Large intestine (tissue), 3 donors: ENCODE results near the gene NPHP3. TPM values are rescaled to one million over a fixed set of nuclear protein-coding genes. Genes with fewer than 3 reads are reported as not detected.

Experiments used
- DNase-seq, 2 donors: peaks; one replicate each; pipeline versions ENCODE4 v3.0.0 to v3.0.0-alpha.2; 2013
- H3K27ac ChIP-seq: one replicate; pipeline ENCODE4 v1.5.1; 2013; ENCODE audit warnings: low read length
- H3K27me3 ChIP-seq: 2 replicates; pipeline ENCODE4 v1.6.1; 2013; ENCODE audit warnings: low read length; ENCODE audit not compliant: control insufficient read depth, insufficient read depth
- H3K36me3 ChIP-seq: 2 replicates; pipeline ENCODE4 v1.6.1; 2013; ENCODE audit warnings: low read length; ENCODE audit not compliant: control insufficient read depth, insufficient read depth
- H3K4me1 ChIP-seq: one replicate; pipeline ENCODE4 v1.6.1; 2013; ENCODE audit warnings: low read length; ENCODE audit not compliant: control insufficient read depth, insufficient read depth
- H3K4me3 ChIP-seq: one replicate; pipeline ENCODE4 v1.5.1; 2013; ENCODE audit warnings: low read length
- H3K9me3 ChIP-seq: one replicate; pipeline ENCODE4 v1.6.1; 2013; ENCODE audit warnings: mild to moderate bottlenecking, low read depth, low read length, moderate library complexity; ENCODE audit not compliant: control insufficient read depth
- WGBS: methylation state at CpG from one replicate; pipeline ENCODE4 v1.1.5; 2013; ENCODE audit warnings: low lambda C conversion rate; ENCODE audit not compliant: insufficient coverage; 5-methylcytosine and 5-hydroxymethylcytosine counted together
- polyA plus RNA-seq: library from polyadenylated mRNA; unstranded; fragments of 120-200 nt; gene quantifications from one replicate; pipeline ENCODE4 v1.2.1, GENCODE V29; 2013

Gene NPHP3
- polyA plus RNA-seq, 1 donor, result 34.1 TPM

DNA sequence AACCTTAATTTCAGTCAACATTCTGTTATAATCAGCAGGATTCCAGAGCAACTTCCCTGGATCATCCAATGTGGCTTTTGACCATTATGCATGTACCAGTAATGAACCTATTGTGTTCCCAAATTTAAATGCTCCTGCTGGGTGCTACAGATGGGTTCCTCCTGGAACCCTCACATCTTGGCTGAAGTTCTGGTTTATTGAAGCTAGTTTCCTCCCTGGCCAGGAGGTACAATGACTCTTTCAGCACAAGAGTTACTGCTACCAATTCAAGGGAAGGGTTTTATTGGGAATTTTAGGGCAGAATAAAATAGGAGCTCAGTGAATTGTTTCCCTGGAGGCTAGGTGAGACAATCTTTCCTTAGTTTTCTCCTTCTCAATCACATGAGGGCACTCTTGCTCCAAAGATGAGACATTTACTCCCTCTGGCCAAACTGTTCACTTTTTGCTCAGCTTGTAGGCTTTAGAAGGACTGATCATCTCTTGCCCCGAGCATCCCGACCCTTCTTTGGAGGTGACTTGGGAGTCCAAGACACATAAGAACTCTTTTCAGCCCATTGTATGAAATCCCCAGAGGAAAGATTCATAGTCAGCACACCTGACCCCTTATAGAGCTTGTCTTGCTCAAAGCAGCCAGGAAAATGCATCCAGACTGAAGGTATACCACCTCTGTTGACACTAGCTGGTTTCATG lies 8.8 kb upstream of the NPHP3 start:
- H3K27me3 ChIP-seq, result peaks cover 9% of the 10 kb centered on the region
- no peak for DNase-seq
- no CpG with 5 or more reads among the region's 2 CpGs for whole genome bisulfite sequencing
- no peaks in the 10 kb centered on the region for H3K9me3 ChIP-seq
- no peak overlapping the region for H3K27ac ChIP-seq
- H3K4me1 ChIP-seq, result no peaks in the 10 kb centered on the region
- H3K36me3 ChIP-seq, result no peaks in the 10 kb centered on the region
- H3K4me3 ChIP-seq, result no peak overlapping the region

DNA sequence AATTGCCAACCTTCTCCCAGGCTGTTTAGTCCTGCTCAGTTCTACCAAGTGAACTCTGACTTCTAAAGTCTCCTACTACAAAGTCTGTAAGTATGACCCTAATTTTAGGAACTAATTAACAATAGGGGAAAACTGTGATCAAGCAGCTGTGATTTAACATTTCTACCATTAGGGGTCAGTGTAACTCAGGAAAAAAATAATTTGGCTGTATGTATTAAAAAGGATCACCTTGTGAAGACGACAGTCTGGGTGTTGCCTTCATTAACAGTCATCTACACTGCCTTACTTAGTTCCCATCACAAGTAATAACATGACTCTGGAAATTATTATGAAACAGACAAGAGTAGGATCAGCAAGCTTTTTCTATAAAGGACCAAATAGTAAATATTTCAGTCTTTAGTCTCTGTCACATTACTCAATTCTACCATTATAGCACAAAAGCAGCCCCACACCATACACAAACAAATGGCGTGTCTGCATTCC lies 4.2 kb upstream of the NPHP3 start:
- Histone ChIP-seq H3K4me3 (no peak overlapping the region), H3K36me3 (no peaks in the 10 kb centered on the region), H3K4me1 (no peaks in the 10 kb centered on the region), H3K9me3 (peaks cover 2% of the 10 kb centered on the region), H3K27ac (no peak overlapping the region), H3K27me3 (peaks cover 6% of the 10 kb centered on the region)
- 0% methylated on average over 1 of the region's 2 CpGs for WGBS
- DNase-seq, result peak in 1 of 2 donors; percentile 25

DNA sequence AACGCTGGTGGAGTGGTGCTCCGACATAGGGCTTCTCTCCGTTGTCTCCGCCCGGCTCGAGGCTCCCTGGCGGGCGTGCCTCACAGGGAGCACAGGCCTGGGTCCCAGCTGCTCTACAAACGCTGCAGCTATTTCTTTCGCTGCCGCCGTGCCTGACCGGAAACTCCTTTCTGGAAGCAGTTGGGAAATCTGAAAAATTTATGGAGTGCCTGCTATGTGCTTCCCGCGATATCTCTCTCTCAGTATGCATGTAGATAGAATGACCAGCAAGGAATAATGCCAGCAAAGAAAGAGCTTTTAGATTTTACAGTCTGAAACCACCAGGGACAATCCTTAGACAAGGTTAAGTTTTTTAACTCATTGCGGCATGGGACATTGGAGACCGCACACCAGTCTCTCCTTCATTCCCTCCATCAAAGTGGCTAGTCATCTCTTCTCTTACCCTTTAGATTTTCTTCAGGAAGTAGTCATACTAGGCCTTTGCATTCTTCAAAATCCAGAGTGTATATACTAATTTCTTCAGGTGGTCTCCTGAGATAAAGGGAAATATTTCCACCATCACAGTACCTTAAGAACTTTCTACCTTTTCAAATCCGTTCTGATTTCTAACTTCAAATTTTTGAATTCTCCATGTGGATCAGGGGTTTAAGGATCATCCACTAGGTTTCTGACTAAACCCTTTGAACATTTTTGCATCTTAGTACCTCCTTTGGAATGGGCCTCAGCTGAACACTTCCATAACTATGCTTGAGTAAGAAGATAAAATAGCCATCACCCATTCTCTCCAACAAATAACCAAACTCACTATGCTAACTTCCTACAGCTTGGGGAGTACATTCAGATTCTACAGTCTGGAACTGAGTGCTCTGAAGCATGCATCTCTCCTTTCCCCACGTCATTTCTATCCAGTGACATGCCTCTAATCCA lies 1.1 kb upstream of the NPHP3 start:
- Histone ChIP-seq H3K27me3 (no peaks in the 10 kb centered on the region), H3K27ac (peak overlapping the region; percentile 84), H3K9me3 (peaks cover 2% of the 10 kb centered on the region), H3K4me1 (no peaks in the 10 kb centered on the region), H3K4me3 (peak overlapping the region; percentile 69), H3K36me3 (peaks cover 5% of the 10 kb centered on the region)
- DNase-seq, result no peak
- WGBS, result 65% methylated on average over 2 of the region's 19 CpGs

DNA sequence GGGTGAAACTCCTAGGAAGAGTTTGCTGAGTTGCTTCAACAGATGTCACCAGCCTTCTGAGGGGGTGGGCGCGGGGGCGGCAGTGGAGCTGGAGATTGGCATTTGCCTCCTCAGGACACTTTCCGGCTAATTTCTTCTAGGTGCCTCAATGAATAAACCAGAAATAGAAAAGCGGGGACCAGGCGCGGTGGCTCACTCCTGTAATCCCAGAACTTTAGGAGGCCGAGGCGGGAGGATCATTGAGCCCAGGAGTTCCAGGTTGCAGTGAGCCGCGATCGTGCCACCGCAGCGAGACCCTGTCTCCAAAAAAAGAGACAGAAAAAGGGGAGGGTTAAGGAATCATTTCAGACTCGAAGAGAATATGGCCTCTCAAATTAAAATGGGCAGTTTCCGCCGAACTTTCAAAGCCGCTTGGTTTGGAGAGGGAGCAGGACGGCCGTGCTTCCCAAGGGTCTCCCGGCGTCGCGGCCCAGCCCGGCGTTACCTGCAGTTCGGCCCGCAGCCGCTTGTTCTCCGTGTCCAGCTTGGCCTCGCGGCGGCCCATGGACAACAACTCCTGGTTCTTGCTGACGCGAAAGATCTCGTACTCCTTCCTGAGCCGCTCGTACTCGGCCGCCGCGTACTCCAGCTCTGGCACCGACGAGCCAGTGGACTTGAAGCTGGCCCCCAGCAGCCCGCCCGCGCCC lies 587 bp downstream of the NPHP3 start:
- Histone ChIP-seq H3K36me3 (peaks cover 10% of the 10 kb centered on the region), H3K27ac (peak overlapping the region; percentile 85), H3K4me1 (no peaks in the 10 kb centered on the region), H3K9me3 (peaks cover 2% of the 10 kb centered on the region), H3K27me3 (no peaks in the 10 kb centered on the region), H3K4me3 (peak overlapping the region; percentile 84)
- peak in 1 of 2 donors; percentile 31 for DNase-seq
- WGBS, result 0% methylated on average over 5 of the region's 47 CpGs

DNA sequence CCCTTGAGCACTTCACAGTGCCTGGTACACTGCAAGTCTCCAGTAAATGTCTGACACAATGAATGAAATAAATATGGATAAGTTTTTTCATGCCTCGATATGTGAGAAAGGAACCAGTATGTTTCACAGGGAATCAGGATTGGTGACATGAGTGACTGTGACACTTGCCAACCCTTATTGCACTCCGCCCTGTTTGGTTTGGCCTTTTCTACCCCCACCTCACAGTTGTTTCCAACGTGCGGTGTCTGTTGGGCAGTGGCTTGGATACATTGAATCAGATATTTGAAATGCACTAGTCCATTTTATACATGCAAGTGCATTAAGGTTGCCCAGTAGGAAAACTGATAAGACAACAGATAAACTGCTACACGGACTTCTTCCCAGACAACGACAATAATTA lies 2.0 kb downstream of the NPHP3 start:
- H3K9me3 ChIP-seq, result peaks cover 2% of the 10 kb centered on the region
- H3K36me3 ChIP-seq, result peaks cover 17% of the 10 kb centered on the region
- no peak for DNase-seq
- WGBS, result 21% methylated on average over 2 of the region's 6 CpGs
- H3K27me3 ChIP-seq, result no peaks in the 10 kb centered on the region
- H3K4me1 ChIP-seq, result no peaks in the 10 kb centered on the region
- H3K27ac ChIP-seq, result no peak overlapping the region
- no peak overlapping the region for H3K4me3 ChIP-seq

DNA sequence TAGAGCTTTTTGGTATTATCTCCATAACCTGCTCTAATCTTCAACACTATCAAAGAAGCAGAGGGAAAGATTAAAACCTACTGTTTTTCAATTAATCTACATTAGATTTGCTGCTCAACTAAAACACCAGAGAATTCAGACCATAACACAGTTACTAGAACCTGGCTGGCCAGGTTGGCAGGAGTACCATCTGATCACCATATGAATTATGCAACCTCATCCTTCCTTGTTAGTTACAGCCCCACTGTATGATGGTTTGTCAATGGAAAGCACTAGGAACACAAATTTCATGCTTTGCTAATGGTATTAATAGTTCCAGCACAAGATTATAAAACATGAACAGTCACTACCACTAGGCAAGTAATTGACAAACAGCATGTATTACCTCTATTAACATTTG lies 5.8 kb downstream of the NPHP3 start:
- Histone ChIP-seq H3K9me3 (no peaks in the 10 kb centered on the region), H3K4me3 (no peak overlapping the region), H3K36me3 (peaks cover 24% of the 10 kb centered on the region), H3K4me1 (no peaks in the 10 kb centered on the region), H3K27ac (no peak overlapping the region), H3K27me3 (no peaks in the 10 kb centered on the region)
- DNase-seq, result no peak

DNA sequence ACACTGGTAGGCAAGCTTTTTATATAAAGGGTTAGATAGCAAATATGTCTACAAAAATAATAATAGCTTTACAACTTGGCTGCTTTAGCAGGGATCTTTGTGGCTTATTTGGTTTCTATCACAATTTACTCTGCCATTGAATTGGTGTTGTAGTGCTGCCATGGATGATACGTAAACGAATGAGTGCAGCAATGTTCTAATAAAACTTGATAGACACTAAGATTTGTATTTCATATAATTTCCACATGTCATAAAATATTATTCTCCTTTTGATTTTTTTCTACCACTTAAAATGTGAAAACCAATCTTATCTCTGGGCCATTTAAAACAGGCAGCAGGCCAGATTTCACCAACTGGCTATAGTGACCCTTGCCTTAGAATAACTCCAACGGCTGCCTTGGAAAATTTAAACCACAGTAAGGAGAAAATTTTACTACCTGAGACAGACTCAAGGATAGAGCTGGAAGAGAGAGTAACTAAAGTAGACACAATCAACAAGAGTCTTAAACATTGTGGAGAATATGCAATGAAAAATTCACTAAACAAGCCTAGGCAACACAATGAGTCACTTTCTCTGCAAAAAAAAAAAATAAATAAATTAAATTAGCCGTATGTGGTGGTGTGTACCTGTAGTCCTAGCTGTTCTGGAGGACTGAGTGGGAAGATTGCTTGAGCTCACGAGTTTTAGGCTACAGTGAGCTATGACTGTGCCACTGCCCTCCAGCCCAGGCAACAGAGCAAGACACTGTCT lies 8.1 kb downstream of the NPHP3 start:
- no peak for DNase-seq
- Histone ChIP-seq H3K9me3 (no peaks in the 10 kb centered on the region), H3K27ac (no peak overlapping the region), H3K36me3 (peaks cover 43% of the 10 kb centered on the region), H3K4me1 (no peaks in the 10 kb centered on the region), H3K4me3 (no peak overlapping the region), H3K27me3 (no peaks in the 10 kb centered on the region)
- WGBS, result no CpG with 5 or more reads among the region's 5 CpGs

DNA sequence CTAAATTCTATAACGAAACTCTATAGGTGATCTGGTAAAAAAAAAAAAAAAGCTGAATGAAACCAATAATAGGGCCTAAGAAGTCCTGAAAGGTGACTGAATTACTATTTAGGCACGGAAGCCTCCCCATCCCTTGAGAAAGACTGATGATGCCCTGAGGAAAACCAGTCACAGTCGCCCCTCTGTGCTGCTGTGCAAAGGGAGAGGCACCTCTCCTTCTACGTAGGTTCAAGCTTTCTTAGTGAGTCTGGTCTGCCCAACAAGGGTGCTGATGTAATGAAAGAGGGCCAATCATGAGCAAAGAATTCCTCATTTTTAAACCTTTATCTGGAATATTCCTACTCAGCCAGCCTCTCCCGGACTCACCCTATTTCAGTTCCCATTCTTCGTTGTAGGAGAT lies 11.9 kb downstream of the NPHP3 start:
- 100% methylated on average over 2 of the region's 6 CpGs for WGBS
- no peaks in the 10 kb centered on the region for H3K27me3 ChIP-seq
- H3K4me3 ChIP-seq, result no peak overlapping the region
- H3K36me3 ChIP-seq, result peaks cover 42% of the 10 kb centered on the region
- H3K27ac ChIP-seq, result no peak overlapping the region
- H3K4me1 ChIP-seq, result no peaks in the 10 kb centered on the region
- H3K9me3 ChIP-seq, result no peaks in the 10 kb centered on the region
- no peak for DNase-seq

DNA sequence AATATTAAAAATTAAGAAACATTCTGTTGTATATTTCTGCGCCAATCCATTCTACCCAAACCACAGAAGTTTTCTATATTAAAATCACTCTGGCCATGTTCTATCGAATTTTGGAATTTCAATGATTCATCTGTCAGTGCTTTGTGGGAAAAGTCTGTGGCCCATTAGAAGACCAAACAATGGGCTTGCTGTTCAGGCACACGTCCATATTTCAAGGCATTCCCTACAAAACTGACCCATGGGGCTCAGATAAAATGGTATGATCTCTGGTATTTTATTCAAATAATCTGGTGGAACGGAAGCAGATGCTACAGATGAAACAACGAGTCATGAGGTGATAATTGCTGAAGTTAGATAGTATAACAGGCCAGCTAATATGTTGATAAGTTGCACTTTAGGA lies 12.4 kb downstream of the NPHP3 start:
- no peaks in the 10 kb centered on the region for H3K4me1 ChIP-seq
- DNase-seq, result no peak
- H3K27me3 ChIP-seq, result no peaks in the 10 kb centered on the region
- peaks cover 42% of the 10 kb centered on the region for H3K36me3 ChIP-seq
- no peak overlapping the region for H3K4me3 ChIP-seq
- no peak overlapping the region for H3K27ac ChIP-seq
- no peaks in the 10 kb centered on the region for H3K9me3 ChIP-seq
- 100% methylated on average over 2 of the region's 5 CpGs for WGBS

DNA sequence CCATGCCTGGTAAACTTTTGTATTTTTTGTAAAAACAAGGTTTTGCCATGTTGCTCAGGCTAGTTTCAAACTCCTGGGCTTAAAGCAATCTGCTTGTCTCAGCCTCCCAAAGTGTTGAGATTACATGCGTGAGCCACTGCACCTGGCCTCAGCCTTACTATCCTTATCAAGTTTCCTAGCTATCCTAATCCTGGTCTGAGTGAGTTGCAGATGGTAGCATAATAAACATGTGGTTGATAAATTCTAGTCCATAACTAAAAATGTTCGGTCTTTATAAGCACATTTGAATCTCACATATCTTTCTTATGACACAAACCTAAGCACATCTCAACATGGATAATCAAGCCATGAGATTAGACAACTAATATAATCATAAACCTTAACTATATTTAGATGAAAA lies 18.5 kb downstream of the NPHP3 start:
- Histone ChIP-seq H3K27ac (no peak overlapping the region), H3K4me3 (no peak overlapping the region), H3K9me3 (no peaks in the 10 kb centered on the region), H3K4me1 (no peaks in the 10 kb centered on the region), H3K27me3 (no peaks in the 10 kb centered on the region), H3K36me3 (peaks cover 50% of the 10 kb centered on the region)
- no peak for DNase-seq
- no CpG with 5 or more reads among the region's 2 CpGs for WGBS
